ENCODE data around the gene SLC35F1. TPM values are rescaled to one million over a fixed set of nuclear protein-coding genes. Genes with fewer than 3 reads are reported as not detected.

The SLC35F1 gene
- total and polyA plus RNA-seq, 10 of the 15 experiments (the other 5 are each of a cell fraction or from before 2014, with no cell fraction given), result 0.01 TPM; not detected in 9

DNA sequence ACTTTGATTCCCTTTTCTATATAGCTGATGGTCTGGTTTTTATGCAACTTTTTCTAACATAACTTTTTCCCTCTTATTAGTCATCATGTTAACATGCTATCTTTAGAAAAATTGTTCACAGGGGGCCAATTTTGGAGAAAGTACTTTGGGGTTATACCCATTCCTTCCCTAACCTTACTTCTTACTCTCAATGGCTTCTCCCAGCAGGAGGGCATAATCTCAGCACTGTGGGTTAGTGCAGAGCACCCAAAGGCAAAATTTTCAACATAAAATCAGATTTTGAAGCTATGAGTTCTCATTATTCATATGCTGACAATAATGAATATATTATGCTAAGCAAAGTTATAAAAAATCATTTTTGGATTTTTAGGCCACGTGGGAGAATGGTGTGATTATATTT is 299.2 kb downstream of the SLC35F1 start:
- no peaks in the 10 kb centered on the region for H4K20me1 ChIP-seq (ENCODE audit: control insufficient read depth, insufficient read depth)
- H3K4me2 ChIP-seq (ENCODE audit: control insufficient read depth, insufficient read depth), result no peak overlapping the region
- no peaks in the 10 kb centered on the region for H3K79me2 ChIP-seq (ENCODE audit: control insufficient read depth, insufficient read depth, low read length)
- DNase-seq (ENCODE audit: low read depth, low spot score), result no peak
- ATAC-seq, result no peak
- no peaks in the 10 kb centered on the region for H3K36me3 ChIP-seq (ENCODE audit: control insufficient read depth in 2 of 2, insufficient read depth in 2 of 2, low read length in 1 of 2)
- H3K9ac ChIP-seq (ENCODE audit: control insufficient read depth, insufficient read depth, low read length), result no peak overlapping the region
- no peaks in the 10 kb centered on the region for H3K4me1 ChIP-seq (ENCODE audit: control insufficient read depth, insufficient read depth, low read length)
- no peak for TF ChIP-seq BMI1 (IDR thresholded peaks at IDR 0.05; ENCODE audit: borderline replicate concordance)
- TF ChIP-seq IKZF1 (conservative IDR thresholded peaks at IDR 0.05), result no peak
- no peak for TF ChIP-seq MEF2A (IDR thresholded peaks at IDR 0.05; ENCODE audit: insufficient read depth, low read depth, low read length)
- TF ChIP-seq EP300 (IDR thresholded peaks at IDR 0.05; ENCODE audit: borderline replicate concordance in 1 of 2, control insufficient read depth in 1 of 2, low read depth in 2 of 2, low read length in 2 of 2), result no peak
- TF ChIP-seq, protein P1, sequence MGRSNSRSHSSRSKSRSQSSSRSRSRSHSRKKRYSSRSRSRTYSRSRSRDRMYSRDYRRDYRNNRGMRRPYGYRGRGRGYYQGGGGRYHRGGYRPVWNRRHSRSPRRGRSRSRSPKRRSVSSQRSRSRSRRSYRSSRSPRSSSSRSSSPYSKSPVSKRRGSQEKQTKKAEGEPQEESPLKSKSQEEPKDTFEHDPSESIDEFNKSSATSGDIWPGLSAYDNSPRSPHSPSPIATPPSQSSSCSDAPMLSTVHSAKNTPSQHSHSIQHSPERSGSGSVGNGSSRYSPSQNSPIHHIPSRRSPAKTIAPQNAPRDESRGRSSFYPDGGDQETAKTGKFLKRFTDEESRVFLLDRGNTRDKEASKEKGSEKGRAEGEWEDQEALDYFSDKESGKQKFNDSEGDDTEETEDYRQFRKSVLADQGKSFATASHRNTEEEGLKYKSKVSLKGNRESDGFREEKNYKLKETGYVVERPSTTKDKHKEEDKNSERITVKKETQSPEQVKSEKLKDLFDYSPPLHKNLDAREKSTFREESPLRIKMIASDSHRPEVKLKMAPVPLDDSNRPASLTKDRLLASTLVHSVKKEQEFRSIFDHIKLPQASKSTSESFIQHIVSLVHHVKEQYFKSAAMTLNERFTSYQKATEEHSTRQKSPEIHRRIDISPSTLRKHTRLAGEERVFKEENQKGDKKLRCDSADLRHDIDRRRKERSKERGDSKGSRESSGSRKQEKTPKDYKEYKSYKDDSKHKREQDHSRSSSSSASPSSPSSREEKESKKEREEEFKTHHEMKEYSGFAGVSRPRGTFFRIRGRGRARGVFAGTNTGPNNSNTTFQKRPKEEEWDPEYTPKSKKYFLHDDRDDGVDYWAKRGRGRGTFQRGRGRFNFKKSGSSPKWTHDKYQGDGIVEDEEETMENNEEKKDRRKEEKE (IDR thresholded peaks at IDR 0.05), result no peak
- no peak for TF ChIP-seq NBN (IDR thresholded peaks at IDR 0.05)
- no peak for TF ChIP-seq ZNF207 (IDR thresholded peaks at IDR 0.05; ENCODE audit: borderline replicate concordance)
- TF ChIP-seq, protein P2, sequence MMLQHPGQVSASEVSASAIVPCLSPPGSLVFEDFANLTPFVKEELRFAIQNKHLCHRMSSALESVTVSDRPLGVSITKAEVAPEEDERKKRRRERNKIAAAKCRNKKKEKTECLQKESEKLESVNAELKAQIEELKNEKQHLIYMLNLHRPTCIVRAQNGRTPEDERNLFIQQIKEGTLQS (IDR thresholded peaks at IDR 0.05; ENCODE audit: borderline replicate concordance, extremely low read depth, low read depth, low read length), result no peak
- TF ChIP-seq TCF12 (IDR thresholded peaks at IDR 0.05; ENCODE audit: low read depth, low read length), result no peak
- H3K27me3 ChIP-seq (replicated peaks in 1 of 2; ENCODE audit: control insufficient read depth in 2 of 2, insufficient read depth in 2 of 2, low read length in 1 of 2), result no peaks in the 10 kb centered on the region
- H3K4me3 ChIP-seq, result no peak overlapping the region
- intact Hi-C loops (cut with micrococcal nuclease; ENCODE audit: unreplicated experiment) (no loop called here), in situ Hi-C loops (cut with MboI) (no loop called here)
- no TSS peak for BruUV-seq (replicated peaks)
- H2AFZ ChIP-seq (ENCODE audit: control insufficient read depth, low read depth, low read length), result no peak overlapping the region
- FAIRE-seq, result no peak
- ChIA-PET RAD21 (ENCODE audit: unreplicated experiment) (no interaction called here), POLR2A (no interaction called here), SMC1A (ENCODE audit: uncharacterized antibody, unreplicated experiment) (no interaction called here), CTCF (no interaction called here)
- no peaks in the 10 kb centered on the region for H3K9me3 ChIP-seq (replicated peaks; ENCODE audit: control insufficient read depth, insufficient read depth, low read length)
- H3K27ac ChIP-seq (ENCODE audit: control insufficient read depth, insufficient read depth), result no peak overlapping the region
- WGBS (ENCODE audit: insufficient coverage, insufficient replicate concordance, low lambda C conversion rate, missing lambda C conversion rate), result 0% methylated on average over 1 of the region's 1 CpG
